GM18508 (cell line): ENCODE data around the gene SPNS2.

Experiments
- ATAC-seq: cut with Tn5 transposase; IDR thresholded peaks from one replicate; pipeline ENCODE4 v1.9.1; 2021; ENCODE audit warnings: moderate number of reproducible peaks; ENCODE audit not compliant: insufficient read depth, unreplicated experiment

Gene SPNS2

DNA sequence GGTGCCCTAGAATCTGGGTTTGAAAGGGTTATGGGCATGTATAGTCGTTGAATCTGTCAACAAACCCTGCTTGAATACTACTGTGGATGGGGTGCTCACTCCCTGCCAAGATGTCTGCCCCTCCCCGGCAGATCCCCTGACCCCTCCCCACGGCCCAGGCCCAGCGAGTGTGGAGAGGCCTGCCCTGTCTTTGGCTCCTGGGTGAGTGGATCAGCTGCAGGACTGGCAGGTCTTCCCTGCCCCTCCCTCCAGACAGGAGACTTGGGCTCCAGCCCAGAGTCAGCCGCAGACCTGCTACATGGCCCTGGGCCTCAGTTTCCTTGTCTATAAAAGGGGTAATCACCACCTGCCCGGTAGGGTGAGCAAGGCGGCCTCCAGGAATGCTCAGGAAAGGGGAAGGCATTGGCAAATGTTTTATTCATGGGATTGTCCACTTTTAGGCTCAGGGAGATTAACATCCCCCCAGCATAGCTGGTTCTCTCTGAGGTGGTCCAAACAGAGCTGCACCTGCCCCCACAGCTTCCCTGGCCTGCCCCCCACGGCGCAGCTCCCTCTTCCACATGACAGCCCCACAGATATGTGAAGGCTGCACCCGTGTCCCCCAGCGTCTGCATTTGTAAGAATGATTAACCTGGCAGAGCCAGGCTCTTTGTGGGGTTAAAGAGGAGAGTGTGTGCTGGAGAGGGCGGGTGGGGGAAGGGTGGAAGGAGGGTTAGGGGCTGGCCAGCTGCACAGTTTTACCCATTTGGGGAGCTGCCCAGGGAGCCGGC, 18.5 kb upstream of the SPNS2 start:
- ATAC-seq, result no peak

- ATAC-seq, result no peak
These were observed 17.5 kb upstream of the SPNS2 start for GRCh38 chr17:4480929-4481898.

GRCh38 chr17:4482338-4483011, 16.2 kb upstream of the SPNS2 start:
- ATAC-seq, result no peak

DNA sequence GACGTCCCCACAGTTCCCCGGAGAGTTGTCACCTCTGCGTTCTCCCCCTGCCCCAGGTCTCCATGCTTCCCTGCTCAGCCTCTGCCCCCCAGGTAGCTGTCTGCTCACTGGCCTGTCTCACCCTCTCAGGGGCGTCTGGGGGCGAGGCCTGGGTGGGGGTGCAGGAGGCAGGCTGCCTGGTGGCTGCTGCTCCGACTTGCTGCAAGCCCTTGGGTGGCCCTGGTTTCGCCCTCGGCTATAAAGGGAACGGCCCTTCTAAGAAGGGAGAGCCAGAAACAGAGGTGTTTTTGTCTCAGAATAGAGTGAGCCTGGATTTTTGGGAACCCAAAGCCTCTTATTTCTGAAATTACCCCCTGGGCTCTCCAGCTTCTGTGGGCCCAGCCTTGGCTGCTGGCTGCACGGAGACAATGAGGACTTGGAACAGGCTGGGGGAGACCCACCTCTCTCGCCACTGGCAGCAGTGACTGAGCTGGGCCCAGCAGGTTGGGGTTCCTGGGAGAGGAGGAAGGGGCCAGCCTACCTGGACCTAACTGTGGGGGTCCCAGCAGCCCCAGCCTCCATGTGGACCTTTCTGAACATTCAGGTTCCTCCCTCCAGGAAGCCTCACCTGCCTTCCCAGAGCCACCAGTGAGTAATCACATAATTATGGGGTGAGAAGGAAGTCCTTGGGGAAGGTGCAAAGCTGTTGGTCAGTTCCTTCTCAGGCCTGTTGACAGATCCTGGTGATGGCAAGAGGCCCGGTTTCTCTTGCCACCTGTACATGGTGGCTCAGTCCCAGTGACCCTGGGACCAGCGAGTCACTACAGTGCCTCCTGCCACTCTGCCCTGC, 15.5 kb upstream of the SPNS2 start:
- no peak for ATAC-seq

GRCh38 chr17:4485676-4486646, 12.7 kb upstream of the SPNS2 start:
- ATAC-seq, result no peak

DNA sequence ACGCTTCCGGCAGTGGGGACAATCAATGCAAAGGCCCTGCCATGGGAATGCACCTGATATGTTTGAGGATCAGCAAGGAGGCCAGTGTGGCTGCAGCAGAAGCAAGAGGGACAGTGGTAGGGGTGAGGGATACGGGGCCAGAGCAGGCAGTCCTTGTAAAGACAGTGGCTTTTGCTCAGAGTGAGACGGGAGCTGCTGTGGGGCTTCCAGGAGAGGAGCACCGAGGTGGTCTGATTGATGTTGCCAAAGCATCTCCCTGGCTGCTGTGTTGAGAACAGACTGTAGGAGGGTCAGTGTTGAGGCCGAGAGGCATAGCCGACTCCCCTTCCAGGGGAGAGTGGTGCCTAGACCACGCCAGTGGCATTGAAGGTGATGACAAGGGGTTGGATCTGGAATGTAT, 11.4 kb upstream of the SPNS2 start:
- ATAC-seq, result no peak

DNA sequence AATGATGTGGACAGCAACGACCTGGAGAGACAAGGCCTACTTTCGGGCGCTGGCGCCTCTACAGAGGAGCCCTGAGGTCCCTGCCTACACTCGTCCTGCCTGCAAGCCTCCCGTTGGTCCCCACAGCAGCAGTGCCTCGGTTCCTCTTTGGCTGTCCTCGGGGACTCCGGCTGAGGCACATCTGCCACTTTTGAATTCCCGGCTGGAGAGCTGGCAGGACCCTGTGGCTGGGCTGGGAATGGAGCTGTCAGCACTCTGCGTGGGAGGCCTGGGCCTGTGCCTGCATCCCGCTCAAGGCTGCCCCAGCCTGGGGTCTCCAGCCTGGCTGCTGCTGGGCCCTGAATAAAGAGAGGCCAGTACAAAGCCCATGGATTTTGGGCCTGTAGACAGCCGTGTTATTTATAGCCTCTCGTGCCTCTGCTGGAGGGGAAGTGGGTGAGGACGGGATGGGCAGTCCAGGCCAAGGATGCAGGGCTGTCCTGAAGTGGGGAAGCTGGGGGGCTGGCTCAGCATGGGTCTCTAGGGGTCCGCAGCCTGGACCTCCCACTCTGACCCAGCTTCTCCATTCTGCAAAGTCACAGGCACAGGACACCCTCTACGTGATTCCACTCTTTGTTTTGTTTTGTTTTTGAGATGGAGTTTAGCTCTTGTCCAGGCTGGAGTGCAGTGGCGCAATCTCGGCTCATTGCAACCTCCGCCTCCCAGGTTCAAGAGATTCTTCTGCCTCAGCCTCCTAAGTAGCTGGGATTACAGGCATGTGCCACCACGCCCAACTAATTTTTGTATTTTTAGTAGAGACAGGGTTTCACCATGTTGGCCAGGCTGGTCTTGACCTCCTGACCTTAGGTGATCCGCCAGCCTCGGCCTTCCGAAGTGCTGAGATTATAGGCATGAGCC, 10.6 kb upstream of the SPNS2 start:
- no peak for ATAC-seq

DNA sequence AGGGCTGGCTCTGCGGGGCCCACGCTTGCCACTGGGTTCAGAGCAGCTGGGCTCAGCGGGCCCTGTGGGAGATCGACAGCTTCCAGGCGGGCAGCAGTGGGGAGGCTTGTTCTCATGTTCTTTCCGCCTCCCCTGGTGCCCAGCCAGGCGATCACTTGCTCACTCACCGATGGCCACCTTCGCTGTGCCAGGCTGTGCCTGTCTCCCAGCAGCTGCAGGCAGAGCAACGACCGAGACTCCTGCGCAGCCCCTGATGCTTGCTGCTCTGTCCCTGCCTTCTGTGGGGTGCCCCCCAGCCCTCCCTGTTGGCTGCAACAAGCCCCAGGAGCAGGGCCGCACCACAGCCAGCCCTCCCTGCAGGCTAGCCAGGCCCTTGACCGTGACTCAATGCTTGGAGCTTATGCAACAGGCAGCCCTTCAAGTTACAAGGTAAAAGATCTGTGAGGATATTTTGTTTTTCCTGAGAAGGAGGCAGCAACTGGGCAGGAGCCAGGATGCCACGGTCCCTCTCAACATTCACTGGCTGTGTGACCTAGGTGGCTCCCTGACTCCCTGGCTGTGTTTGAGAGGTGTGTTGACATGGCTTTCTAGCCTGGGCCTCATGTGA, 9.6 kb upstream of the SPNS2 start:
- no peak for ATAC-seq

- no peak for ATAC-seq
These were observed 8.5 kb upstream of the SPNS2 start for GRCh38 chr17:4490109-4490591.

DNA sequence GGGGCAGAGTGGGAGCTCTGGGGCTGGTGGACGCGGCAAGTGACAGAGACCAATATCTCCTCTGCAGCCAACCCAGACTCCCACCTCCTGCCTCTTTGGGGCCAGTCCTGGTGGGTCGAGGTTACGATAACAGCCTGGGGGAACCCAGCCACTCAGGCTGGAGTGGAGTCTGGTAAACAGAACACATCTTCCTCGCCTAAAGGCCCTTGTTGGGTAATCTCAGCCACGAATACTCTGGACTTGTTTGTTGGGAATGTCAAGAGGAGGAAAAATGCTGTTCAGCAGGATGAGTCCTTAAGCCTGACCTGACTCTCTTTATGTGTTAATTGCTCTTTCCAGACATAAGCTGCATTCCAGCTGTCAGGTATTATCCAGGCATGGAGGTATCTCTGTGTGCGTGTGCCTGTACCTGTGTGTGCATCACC, 8.0 kb upstream of the SPNS2 start:
- ATAC-seq, result no peak

GRCh38 chr17:4492721-4493561, 5.7 kb upstream of the SPNS2 start:
- no peak for ATAC-seq

DNA sequence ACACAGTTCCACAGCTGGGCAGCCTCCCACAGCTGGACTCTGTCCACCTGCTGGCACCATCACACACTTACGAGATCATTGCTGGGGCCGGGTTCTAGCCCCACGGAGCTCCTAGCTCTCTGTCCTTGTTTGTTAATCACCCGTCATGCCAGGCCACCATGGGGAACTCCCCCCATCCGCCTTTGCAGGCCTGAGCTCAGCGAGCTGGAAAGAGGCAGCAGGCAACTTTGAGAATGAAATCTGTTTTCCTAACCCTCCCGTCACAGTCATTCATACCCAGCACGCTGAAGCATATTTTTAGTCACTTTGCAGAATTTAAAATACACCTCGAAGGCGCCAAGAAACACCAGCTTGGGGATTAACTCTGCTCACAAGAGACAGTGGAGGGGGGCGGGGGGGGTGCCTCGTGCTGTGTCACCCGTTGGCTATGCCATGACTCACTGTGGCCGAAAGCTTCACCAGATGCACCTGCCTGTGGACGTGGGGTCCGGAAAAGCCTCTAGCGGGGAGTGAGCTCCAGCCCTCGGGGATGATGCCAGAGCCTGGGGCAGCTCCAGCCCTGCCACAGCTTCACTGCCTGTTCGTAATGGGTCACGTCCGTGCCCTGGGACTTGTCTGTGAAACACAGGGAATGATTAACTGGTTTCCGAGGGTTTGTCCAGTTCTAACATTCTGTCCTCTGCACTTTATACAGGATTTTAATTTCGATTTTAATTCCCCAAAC, 1.4 kb upstream of the SPNS2 start:
- no peak for ATAC-seq

- no peak for ATAC-seq
These were observed 930 bp downstream of the SPNS2 start for GRCh38 chr17:4499431-4500190.

- no peak for ATAC-seq
These were observed 1.5 kb downstream of the SPNS2 start for GRCh38 chr17:4500191-4500571.

DNA sequence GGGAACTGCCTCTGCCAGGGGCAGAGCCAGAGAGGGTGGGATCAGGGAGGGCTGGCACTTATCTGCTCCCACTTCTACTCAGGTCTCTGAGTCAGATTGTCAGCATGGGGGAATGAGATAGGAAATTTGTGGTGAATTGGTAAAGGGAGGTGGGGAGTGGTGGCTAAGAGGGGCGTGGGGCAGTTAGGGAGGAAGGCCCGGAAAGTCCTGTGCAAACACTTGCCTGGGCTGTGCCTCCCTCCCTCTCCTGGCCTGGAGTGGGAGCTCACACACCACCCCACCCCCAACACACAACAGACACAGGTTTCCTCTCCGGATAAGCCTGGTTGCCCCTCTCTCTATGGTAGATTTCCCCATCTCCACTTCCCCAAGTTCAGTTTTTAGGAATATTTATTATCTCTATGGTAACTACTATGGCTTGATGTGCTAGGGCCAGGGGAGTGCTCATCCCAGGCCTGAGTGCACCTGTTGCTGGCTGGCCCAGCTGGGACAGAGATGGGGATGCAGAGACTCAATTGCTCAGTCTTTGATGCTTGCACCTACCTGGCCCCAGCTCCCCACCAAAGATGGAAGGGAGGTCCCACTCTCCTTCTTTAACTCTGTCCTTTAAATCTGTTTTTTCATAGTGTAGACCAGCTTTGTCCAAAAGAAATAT, 2.7 kb downstream of the SPNS2 start:
- ATAC-seq, result no peak
